NCI-H510A treated with DMSO at 0.1 percent for 48 hours (cell line): ENCODE measurements around the gene WWOX.

ENCODE experiments used
- DNase-seq: peaks from one replicate; lab custom pipeline; 2025; lab: John Stamatoyannopoulos, UW

Gene WWOX

DNA sequence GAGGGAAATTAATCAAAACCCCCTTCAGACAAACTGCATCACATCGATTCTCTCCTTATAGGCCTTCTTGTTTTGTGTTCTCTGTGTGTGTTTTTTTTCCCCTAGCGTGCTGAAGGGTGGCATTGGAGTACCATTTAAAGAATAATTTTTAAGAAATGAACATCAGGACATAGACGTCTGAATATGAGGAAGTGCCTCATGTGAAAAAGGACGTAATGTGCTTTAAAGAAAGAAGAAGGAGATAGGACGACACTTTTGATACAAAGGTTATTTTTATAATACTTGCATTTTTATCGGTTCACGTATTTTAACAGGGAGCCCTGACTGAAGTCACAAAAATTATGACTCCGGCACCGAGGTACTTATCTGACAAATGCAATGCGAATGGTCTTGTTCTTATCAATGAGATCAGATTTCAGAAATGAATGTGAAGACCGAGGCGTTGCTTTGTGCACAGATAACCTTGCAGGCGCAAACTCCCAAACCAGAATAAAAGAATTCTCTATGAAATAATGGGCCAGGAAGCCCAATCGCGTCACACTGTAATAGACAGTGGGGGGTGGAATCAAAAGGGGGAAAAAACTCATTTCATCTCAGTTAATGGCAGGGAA, 894.8 kb downstream of the WWOX start:
- DNase-seq = peak; percentile 71

DNA sequence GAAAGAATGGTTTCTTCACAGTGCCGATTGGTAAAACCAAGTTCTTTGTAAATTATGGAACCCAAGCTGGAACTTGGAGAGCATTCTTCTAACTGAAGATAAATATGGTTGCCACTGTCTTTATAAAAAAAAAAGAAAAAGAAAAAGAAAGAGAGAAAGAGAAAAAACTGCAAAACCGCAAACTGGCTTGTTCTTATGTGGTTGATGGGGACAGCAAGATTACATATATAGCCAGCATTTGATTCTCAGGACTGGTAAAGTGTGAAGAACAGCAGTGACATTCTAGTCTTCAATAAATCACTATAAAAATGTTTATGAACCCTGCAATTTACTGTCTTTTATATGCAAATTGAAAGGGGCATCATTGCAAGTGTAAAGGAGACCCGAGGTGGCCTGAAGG, 896.0 kb downstream of the WWOX start:
- DNase-seq = no peak

DNA sequence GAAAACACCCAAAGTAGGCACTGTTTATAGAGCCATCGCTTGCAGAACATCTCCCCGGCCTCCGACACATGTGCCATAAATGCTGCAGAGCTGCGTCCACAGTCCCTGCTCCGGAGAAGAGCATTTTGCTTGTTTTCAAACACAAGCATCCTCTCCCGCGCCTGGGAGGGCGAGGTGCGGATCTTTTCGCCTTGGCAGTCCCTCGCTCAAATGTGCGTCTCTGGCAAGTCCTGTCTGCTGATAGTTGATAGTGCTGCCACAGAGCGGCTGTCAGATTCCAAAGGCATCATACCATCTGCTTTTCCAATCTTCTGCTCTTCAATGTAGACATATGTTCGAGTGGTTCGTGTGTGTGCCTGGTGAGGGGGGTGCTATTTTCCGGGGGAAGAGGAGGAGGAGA, 897.3 kb downstream of the WWOX start:
- peak; percentile 62 for DNase-seq

DNA sequence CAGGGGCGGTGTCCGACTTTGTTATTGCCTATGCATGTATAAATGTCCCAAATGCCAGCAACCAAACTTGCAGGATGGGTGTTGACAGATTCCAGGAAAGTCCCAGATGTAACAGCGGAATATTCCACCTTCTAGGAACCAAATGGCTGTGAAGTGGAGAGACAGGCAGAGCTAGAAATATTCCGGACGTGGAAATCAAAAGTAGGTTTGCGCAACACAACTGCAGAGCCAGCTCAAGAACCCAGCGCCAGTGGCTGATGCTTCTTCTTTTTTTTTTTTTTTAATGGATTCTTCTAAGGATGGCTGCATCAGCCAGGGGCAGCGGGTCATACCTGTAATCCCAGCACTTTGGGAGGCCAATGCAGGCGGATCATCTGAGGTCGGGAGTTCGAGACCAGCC, 899.4 kb downstream of the WWOX start:
- DNase-seq = no peak

DNA sequence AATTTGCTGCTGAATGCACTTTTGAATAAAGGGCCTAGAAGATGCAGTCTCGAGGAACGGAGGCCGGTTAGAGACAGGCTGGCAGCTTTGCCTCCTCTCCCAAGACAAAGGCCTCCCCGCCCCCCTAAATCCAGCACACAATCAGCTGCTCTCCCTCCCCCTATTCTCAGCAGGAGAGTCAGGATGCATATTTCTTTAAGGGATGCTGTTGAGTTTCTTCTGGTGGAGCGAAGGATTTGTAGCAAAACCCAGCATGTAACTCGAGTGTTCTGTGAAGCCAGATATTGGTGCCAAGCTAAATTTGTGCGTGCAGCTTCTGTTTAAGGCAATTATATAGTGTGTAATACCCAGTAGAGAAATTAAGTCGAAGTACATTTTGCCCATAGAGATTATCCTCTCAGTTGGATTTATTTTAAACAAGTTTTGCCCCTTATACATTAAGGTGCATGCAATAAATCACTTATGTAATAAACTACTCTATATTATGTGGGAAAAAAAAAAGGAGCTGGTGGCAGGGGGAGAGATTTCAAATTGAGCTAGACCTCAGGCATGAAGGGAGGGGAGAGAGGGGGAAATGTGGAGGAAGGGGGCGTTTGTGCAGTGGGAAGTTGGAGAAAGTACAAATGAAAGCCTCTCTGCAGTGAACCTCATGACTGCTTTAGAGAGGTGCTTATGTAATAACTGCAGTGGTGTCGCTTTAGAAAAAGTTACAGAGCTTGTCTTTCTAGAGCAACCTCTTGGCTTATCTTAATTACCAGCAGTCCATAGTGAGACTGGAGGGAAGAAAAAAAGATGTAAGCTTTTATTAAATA, 901.9 kb downstream of the WWOX start:
- DNase-seq = peak; percentile 11

DNA sequence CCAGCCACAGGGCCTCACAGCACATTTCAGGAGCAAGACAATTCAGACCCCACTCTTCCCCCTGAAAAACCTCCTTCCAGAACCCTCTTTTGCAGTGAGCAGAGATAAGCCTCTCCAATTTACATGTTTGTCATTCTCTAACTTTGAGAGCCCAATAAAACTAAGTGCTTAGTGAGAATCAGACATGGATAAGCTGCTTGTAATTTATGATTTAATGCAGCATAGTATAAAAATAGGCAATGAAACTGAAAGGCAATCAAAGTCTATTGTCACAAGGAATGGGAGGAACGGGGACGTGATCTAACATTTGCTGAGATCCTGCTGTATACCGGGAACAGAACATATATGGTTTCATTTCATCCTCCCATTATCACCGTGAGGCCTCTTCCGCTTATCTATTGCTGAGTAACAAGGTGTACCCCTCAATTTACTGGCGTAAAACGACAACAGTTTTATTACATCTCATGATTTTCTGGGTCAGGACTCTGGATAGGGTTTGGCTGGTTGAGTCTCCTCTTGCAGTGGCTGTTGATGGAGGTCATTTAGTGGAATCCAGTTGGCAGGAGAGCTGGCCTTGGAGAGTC, 903.7 kb downstream of the WWOX start:
- DNase-seq = peak; percentile 13

DNA sequence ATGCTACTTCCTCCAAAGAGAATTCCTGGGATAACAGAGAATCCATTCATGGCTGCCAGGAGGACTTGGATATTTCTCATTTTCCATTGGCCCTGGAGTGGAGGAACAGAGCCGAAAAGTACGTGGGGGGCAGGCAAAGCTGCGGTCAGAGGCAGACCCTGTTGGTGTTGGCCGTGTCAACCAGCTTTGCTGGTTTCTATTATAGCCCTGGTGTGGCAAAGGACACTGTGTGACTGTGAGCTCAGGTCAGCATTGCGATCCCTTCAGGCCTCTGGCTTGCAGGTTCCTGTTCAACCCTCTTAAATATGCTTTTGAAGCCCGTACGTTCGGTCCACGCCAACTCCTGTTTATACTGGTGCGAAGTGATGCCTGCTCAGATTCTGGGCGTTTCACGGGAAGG, 904.9 kb downstream of the WWOX start:
- DNase-seq = no peak

DNA sequence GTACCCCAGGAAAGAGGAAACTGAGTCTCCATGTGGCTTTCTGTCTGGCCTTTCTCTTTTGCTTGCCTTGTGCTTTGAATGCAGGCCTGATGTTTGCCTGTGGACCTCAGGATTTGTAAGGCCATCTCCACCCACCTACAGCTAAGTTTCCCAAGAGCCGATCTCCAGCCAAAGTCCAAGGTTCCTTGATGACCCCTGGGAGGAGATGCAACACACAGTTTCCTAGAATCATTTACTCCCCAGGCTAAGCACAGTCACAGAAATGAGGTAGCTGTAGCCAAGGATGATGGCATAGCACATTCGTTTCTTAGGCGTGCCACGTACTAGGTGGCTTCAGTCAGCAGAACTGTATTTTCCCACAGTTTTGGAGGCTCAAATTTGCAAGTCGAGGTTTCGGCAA, 905.6 kb downstream of the WWOX start:
- no peak for DNase-seq

DNA sequence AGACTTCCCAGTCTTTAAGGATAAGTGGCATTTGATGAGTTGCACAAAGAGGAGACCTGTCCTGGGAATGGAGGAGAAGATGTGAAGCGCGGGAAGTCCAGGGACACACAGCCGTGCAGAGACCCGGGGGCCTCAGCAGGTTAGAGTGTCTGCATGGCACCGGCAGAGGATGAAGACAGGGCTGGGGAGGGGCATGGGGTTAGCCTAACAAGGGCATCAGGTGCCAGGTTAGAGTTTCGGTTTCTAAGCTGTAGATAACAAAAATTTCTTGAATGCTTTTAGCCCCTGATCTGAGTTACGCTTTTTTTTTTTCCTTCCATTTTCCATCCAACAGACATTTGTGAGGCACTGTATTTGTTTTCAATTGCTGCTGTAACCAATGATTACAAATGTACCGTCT, 906.8 kb downstream of the WWOX start:
- no peak for DNase-seq

DNA sequence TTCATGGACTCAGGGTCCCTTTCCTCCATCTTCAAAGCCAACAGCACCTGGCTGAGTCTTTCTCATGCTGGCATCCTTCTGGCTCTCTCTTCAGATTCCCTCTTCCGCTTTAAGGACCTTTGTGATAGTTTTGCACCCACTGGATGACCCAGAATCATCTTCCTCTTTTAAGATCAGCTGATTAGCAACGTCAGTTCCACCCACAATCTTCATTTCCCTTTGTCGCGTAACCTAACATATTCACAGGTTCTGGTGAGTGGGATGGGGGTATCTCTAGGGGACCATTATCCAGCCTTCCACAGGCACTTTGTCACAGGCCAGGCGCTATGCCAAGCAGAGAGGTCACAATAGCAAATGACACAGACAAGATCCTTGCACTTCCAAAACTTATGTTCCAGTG, 907.3 kb downstream of the WWOX start:
- DNase-seq = no peak

DNA sequence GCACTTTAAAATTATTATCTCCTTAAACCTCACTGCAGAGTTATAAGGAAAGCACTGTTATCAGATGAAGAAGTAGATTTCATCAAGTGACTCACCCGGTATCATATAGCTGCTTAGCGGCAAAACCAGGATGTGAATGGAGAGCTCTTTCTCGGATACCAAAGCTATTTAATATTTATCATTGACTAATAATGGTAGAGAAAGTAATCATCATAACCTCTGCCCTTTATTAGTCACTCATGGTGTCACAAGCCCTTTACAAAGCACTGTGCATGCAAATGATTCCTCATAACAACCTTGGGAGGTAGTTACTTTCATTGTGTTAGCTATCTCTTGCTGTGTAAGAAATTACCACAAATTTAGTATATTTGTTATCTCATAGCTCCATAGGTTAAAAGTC, 908.2 kb downstream of the WWOX start:
- DNase-seq = peak; percentile 11

DNA sequence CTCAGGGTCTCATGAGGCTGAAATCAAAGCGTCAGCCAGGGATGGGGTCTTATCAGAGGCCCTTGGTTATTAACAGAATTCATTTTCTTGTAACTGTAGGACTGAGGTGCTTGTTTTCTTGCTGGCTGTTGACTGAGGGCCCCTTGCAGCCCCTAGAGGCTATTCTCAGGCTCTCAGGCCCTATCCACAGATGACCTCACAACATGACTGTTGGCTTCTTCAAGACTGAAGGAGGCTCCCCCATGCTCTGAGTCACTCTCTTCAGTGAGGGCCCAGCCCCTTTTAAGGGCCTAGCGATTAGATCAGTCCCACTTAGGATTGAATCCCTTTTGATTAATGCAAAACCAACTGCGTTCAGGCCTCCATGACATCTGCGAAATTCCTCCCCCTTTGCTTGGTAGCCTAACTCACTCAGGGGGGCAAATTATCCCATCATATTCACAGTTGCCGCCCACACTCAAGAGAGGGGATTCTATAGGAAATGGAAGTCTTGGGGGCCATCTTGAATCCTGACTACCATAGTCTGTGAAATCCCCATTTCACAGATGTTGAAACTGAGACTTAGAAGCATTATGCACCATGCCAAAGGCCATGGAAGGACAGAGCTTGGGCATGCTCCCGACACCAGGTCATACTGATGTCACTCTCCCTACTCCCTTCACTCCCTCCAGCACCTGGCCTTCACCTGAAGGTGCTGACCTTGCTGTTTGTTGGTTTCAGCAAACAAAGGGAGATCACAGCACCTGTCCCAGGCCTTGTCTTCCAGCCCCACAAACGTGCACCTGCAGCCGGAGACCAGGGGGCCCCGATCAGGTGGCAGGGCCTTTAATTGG, 908.8 kb downstream of the WWOX start:
- DNase-seq = no peak

DNA sequence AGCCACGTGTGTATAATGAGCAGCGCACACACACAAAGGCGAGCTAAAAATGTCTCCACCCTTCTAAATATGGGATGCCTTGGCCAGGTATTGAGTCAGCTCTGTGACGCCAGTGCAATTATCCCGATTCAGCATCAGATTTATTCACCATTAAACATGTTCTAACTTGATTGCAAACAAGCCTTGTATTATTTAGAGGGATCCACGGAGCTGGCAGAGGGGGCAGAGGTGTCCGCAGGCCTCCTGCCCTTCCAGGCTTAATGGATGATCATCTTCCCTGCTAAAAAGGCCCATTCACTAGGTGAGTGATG, 909.4 kb downstream of the WWOX start:
- peak; percentile 87 for DNase-seq

DNA sequence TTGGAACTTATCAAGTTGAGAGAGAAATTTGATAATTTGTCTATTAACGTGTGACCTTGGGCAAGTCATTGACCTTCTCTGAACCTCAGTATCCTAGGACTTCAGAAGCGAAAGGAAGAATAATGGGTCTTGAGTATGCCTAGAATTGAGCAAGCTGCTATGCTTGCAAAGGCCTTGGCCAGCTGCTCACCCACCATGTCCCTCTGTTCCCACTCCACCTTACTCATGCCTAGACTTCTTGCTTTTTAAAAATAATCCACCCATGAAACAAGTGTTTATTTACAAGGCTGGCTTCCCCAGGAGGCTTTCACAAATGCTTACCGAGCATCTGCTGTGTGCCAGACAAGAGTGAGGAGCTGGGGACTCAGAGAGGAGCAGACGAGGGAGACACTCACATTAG, 910.4 kb downstream of the WWOX start:
- DNase-seq = peak; percentile 75

DNA sequence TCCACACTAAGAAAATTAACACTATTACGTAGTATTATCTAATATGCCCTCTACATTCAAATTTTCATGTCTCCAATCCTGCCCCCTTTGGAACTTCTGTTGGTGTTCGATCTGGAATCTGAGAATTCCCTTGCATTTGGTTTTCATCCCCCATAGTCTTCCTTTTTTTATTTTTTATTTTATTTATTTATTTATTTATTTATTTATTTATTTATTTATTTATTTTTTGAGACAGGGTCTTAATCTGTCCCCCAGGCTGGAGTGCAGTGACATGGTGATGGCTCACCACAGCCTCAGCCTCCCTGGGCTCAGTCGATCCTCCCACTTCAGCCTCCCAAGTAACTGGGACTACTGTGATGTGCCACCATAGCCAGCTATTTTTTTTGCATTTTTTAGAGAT, 911.8 kb downstream of the WWOX start:
- DNase-seq = no peak

DNA sequence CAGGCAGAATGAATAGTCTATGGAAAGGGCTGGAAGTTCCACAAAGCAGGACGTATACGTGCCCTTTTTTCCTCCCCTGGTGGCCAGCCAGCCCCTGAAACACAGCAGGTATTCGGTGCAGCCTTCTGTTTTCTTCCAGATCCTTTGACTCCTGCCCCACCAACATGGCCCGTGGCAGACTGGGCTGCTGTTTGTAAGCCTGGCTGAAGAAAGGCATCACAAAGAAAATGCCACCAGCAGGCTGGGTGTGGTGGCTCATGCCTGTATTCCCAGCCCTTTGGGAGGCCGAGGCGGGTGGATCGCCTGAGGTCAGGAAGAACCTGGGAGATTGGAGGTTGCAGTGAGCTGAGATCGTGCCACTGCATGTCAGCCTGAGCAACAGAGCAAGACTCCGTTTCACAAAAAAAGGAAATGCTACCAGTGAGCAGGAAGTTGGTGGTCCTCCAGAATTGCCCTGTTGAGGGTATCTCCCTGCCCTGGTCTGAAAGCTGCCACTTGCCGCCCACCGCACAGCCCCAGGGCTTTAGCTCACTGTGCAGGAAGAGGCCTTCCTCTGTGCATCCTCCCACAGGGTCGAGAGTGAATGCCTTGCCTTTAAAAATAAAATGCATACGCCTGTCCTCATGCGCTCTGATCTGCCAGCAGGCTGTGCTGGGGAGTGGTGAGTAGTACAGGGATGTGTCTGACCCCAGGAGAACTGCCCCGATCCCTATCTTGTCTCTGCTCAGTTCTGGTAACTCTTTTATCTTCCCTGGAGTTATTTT, 913.4 kb downstream of the WWOX start:
- DNase-seq = no peak

DNA sequence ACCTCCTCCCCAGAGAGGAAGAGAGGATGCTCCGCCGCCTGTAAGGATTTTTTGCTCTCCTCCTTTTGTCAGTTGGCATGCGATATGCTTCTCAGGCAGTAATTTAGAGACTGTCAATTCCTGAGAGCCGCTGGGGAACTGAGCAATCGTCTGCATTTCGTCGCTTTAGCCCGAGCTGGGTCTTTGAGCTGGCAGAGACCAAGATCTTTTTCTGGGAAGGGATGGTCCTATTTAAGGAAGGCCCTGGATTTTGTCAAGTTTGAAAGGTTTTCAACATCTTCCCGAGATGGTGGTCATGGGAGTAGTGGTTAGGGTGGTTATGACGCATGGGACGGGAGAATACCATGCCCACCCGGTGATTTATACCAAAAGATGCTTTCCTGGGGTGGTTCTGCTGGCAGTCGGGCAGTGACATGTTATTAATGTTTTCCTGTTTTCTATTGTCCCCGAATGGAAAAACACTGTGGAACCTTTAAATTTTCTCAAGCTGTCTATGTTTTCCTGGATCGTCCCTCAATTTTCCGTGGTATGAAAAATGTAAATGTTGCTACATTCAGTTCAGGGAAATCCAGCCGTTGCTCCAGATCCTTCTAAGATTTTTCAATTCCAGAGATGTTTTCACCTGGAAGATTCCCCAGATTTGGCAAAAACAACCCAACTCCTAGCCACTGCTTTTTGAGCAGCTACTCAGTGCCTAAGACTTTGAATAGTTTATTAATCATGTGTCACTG, 914.6 kb downstream of the WWOX start:
- DNase-seq = no peak

DNA sequence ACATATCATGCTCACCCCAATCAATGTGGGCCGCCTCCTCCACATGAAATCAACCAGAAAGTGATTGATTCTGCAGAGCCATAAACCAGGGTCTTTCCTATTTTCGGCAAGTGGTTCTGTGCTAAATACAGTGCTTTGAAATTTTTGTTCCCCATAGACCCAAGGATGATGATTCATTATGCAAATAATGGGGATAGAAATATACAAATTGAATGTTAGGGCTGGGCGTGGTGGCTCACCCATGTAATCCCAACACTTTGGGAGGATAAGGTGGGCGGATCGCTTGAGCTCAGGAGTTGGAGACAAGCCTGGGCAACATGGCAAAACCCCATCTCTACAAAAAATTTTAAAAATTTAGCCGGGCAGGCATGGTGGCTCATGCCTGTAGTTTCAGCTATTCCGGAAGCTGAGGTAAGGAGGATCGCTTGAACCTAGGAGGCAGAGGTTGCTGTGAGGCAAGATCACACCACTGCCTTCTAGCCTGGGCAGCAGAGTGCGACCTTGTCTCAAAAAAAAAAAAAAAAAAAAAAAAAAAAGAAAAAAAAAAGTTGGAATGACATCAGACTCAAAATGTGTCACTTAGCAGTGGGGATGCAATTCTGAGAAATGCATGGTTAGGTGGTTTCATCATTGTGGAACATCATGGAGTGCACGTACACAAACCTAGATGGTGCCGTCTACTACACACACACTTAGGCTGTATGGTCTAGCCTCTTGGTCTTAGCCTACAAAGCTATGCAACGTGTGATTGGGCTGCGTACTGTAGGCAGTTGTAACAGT, 919.4 kb downstream of the WWOX start:
- no peak for DNase-seq

DNA sequence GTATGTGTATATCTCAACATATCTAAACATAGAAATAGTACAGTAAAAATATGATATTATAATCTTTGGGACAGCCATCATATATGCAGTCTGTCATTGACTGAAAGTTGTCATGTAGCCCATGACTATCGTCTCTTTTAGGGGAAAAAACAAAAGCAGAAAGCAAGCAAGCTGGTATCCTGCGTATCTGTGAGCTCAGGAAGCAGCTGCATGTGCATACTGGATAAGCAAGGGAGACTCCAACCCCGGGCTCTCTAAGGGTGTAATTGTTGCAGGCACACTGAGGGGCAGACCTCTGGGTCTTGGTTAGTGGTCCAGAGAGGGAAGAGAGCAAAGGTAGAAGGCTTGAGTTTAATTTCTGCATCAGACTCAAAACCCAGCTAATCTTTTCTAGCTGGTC, 920.0 kb downstream of the WWOX start:
- no peak for DNase-seq

DNA sequence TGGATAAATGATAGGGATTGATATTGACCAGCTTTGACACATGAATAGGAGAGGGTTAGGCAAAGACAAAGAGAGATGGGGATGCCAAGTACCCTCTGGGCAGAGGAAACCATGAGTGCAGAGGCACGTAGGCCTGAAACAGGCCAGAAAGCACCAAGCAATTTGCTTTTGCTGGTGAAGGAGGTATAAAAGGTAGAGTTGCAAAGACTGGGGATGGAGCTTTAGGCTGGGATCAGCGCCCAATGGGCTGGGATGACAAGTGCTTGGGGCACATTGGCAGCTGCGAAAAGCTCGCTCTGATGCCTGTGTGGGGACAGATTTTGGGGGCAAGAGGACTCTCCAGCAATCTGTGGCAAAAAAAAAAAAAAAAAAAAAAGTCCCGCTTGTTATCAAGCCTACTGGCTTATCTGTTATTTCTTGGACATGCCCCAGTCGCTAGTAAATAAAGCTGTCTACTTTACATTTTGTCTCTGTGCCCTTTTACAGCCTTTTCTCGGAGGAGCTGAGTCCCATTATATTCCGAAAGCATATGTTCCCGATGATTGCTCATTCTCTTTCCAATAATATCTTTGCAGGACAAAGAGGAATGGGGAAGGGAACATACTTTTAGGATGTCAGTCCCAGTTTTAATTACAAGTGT, 922.7 kb downstream of the WWOX start:
- DNase-seq = no peak
